ENCODE measurements around the gene TSHZ1.

The TSHZ1 gene

GRCh38 chr18:75330308-75330707, 119.7 kb downstream of the TSHZ1 start:
- DNase-seq (ENCODE audit: low read depth in 2 of 2) = no peak
- TF ChIP-seq CTCF (IDR thresholded peaks at IDR 0.05; ENCODE audit: low read depth, low read length) = no peak
- H3K4me3 ChIP-seq (replicated peaks in 1 of 2; ENCODE audit: low read depth in 2 of 2, low read length in 2 of 2) = no peak overlapping the region

GRCh38 chr18:75334869-75335268, 124.3 kb downstream of the TSHZ1 start:
- no peak for DNase-seq (ENCODE audit: low read depth in 2 of 2)
- no peak for TF ChIP-seq CTCF (IDR thresholded peaks at IDR 0.05; ENCODE audit: low read depth, low read length)
- H3K4me3 ChIP-seq (replicated peaks in 1 of 2; ENCODE audit: low read depth in 2 of 2, low read length in 2 of 2) = no peak overlapping the region

GRCh38 chr18:75335511-75335910, 124.9 kb downstream of the TSHZ1 start:
- DNase-seq (ENCODE audit: low read depth in 2 of 2) = no peak
- no peak overlapping the region for H3K4me3 ChIP-seq (replicated peaks in 1 of 2; ENCODE audit: low read depth in 2 of 2, low read length in 2 of 2)
- TF ChIP-seq CTCF (IDR thresholded peaks at IDR 0.05; ENCODE audit: low read depth, low read length) = no peak

- DNase-seq (ENCODE audit: low read depth in 2 of 2) = no peak
- H3K4me3 ChIP-seq (replicated peaks in 1 of 2; ENCODE audit: low read depth in 2 of 2, low read length in 2 of 2) = no peak overlapping the region
- TF ChIP-seq CTCF (IDR thresholded peaks at IDR 0.05; ENCODE audit: low read depth, low read length) = no peak
Observed at GRCh38 chr18:75336767-75337166, 126.2 kb downstream of the TSHZ1 start.

GRCh38 chr18:75337348-75337747, 126.8 kb downstream of the TSHZ1 start:
- TF ChIP-seq CTCF (IDR thresholded peaks at IDR 0.05; ENCODE audit: low read depth, low read length) = no peak
- DNase-seq (ENCODE audit: low read depth in 2 of 2) = no peak
- no peak overlapping the region for H3K4me3 ChIP-seq (replicated peaks in 1 of 2; ENCODE audit: low read depth in 2 of 2, low read length in 2 of 2)

GRCh38 chr18:75338631-75339030, 128.0 kb downstream of the TSHZ1 start:
- no peak for DNase-seq (ENCODE audit: low read depth in 2 of 2)

More at GRCh38 chr18:75338631-75339030, 128.0 kb downstream of the TSHZ1 start:
- H3K4me3 ChIP-seq (replicated peaks in 1 of 2; ENCODE audit: low read depth in 2 of 2, low read length in 2 of 2) = no peak overlapping the region
- TF ChIP-seq CTCF (IDR thresholded peaks at IDR 0.05; ENCODE audit: low read depth, low read length) = no peak
